ENCODE results near the gene JUNB.

DNA sequence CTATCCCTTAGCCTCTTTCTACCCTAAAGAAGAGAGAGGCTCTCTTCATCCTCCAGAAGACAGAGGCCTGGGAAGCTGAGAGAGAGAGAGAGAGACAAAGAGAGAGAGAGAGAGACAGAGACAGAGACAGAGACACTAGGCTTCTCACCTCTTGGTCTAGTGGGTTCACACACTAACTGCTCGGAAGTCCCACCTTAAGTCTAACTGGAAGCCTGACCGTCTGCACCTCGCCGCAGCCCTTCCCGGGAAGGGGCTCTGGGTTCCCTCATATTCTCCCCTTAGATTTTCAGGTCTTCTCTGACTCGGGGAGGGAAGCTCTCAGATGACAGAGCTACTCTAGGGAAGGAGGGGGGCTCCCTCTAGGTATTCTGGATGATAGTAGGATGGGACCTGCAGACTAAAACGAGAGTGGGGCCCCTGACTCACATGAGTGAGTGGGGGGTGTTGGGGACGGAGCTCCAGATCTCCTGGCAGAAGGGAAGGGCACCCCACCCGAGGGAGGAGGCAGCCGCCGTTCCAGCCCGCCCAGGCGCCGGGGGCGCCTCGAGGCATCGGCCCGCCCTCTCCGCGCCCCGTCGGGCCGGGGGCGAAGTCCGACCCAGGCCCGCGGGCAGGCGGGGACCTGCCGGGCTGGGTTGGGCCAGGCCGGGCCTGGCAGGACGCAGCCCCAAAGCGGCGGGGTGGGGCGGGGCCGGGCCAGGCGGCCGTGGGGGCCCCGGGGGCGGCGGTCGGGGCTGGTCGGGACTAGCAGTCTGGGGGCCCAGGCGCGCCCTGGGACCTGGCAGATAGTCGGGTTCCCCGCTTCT is 2.0 kb upstream of the JUNB start:
- TF ChIP-seq CTCF (IDR thresholded peaks at IDR 0.05) (no peak), POLR2AphosphoS5 (IDR thresholded peaks at IDR 0.05; ENCODE audit: low read depth, low read length) (no peak)
